ENCODE data around the gene ELL2. TPM values are rescaled to one million over a fixed set of nuclear protein-coding genes. Genes with fewer than 3 reads are reported as not detected.

The ELL2 gene
- total and polyA plus RNA-seq, 2 of the 13 experiments (the other 11 are each of a cell fraction or from before 2014, with no cell fraction given) = 78.9 to 97.1 TPM

- 0 out of 2 replicates have a peak, but pooled peaks have one; percentile 66 for TF ChIP-seq MXD3 (CRISPR knock-in tag; IDR thresholded peaks at IDR 0.05)
- TF ChIP-seq MAZ (IDR thresholded peaks at IDR 0.05; ENCODE audit: borderline replicate concordance, low read depth, low read length) = no peak
- TF ChIP-seq MAZ (CRISPR knock-in tag; IDR thresholded peaks at IDR 0.05; ENCODE audit: low read depth) = peak; percentile 68
- TF ChIP-seq ZBTB8A (CRISPR knock-in tag; IDR thresholded peaks at IDR 0.05; ENCODE audit: borderline replicate concordance, low read depth) = no peak
- peak; percentile 95 for TF ChIP-seq BCL6 (CRISPR knock-in tag; IDR thresholded peaks at IDR 0.05)
- TF ChIP-seq TEAD3 (CRISPR knock-in tag; optimal IDR thresholded peaks at IDR 0.05; ENCODE audit: borderline replicate concordance) = peak; percentile 76
- no peak for TF ChIP-seq ZNF224 (CRISPR knock-in tag; IDR thresholded peaks at IDR 0.05)
- TF ChIP-seq CCAR2 (optimal IDR thresholded peaks at IDR 0.05; ENCODE audit: low read depth, low read length) = no peak
- TF ChIP-seq HDAC2 (CRISPR knock-in tag; IDR thresholded peaks at IDR 0.05) = peak; percentile 98
- TF ChIP-seq ZHX1 (CRISPR knock-in tag; IDR thresholded peaks at IDR 0.05; ENCODE audit: low read depth) = peak; percentile 79; the same call in 1 of the 2 replicates
- peak; percentile 80 for TF ChIP-seq PHF5A (CRISPR knock-in tag; IDR thresholded peaks at IDR 0.05; ENCODE audit: low read depth, unreplicated experiment)
- TF ChIP-seq CHCHD3 (CRISPR knock-in tag; IDR thresholded peaks at IDR 0.05) = no peak
- 0 out of 2 replicates have a peak, but pooled peaks have one; percentile 30 for TF ChIP-seq POLR2G (IDR thresholded peaks at IDR 0.05; ENCODE audit: low read depth, low read length)
- no peak for TF ChIP-seq EED (CRISPR knock-in tag; IDR thresholded peaks at IDR 0.05)
- peak; percentile 99 for TF ChIP-seq ZFP90 (CRISPR knock-in tag; IDR thresholded peaks at IDR 0.05; ENCODE audit: borderline replicate concordance)
- TF ChIP-seq ZNF276 (CRISPR knock-in tag; IDR thresholded peaks at IDR 0.05; ENCODE audit: low read depth) = no peak
- peak; percentile 67; the same call in 1 of the 2 replicates for TF ChIP-seq ZNF788 (CRISPR knock-in tag; IDR thresholded peaks at IDR 0.05; ENCODE audit: borderline replicate concordance)
- TF ChIP-seq ZFP1 (CRISPR knock-in tag; IDR thresholded peaks at IDR 0.05) = peak; percentile 79; the same call in 1 of the 2 replicates
- TF ChIP-seq CERS6 (CRISPR knock-in tag; IDR thresholded peaks at IDR 0.05) = no peak
- peak; percentile 92; the same call in 1 of the 2 replicates for TF ChIP-seq ZSCAN9 (CRISPR knock-in tag; IDR thresholded peaks at IDR 0.05; ENCODE audit: borderline replicate concordance)
- no peak for TF ChIP-seq PTBP1 (IDR thresholded peaks at IDR 0.05; ENCODE audit: low read depth, low read length, poor library complexity, severe bottlenecking)
- TF ChIP-seq SP4 (CRISPR knock-in tag; IDR thresholded peaks at IDR 0.05) = 0 out of 2 replicates have a peak, but pooled peaks have one; percentile 37
- TF ChIP-seq YEATS4 (CRISPR knock-in tag; IDR thresholded peaks at IDR 0.05; ENCODE audit: borderline replicate concordance) = peak; percentile 82
- TF ChIP-seq ZSCAN25 (CRISPR knock-in tag; IDR thresholded peaks at IDR 0.05) = 0 out of 2 replicates have a peak, but pooled peaks have one; percentile 17
Observed at GRCh38 chr5:95986937-95987520, 25.4 kb upstream of the ELL2 start (continued).

Data from HepG2 (cell line).